GM12872 (cell line): Measurements from ENCODE around the gene ATP6V1G2.
A peak's percentile ranks its signal among the peaks of the same experiment; 100 is the strongest.

Experiments used
- TF ChIP-seq, protein P1 (sequence below): IDR thresholded peaks from 3 replicates; pipeline ENCODE4 v1.5.1; 2011; ENCODE audit warnings: low read depth, mild to moderate bottlenecking, low read length, moderate library complexity; ENCODE audit not compliant: insufficient read depth

ATP6V1G2 gene

DNA sequence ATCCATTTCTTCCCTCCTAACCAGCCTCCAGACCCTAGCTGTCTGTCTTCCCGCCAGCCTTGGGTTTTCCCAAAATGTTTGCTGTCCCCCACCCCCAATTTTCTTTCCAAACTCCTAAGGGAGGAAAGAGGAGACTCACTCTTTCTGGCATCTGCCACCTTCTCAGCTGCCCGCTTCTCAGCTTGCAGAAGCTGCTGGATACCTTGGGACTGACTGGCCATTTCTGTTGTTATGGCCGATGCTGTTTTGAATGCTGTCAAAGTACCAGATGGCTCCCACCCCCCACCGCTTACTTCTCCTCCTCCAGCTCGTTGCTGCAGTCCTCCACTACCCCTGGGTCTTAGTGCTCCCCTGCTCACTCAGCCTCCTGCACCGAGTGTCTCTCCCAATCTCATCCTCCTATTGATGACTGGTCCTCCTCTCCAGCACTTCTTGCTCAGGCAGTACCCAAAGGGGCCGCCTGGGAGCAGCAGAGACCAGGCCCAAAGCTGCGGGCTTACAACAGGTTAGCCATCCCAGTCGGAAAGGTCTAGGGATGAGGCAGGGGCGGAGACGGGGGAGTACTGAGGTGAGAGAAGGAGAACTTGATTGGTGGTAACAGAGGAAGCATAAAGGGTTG, at the start of gene ATP6V1G2:
TSS of gene ATP6V1G2 (minus strand) at position 270 of the 619 bp plus-strand sequence. CDS start at position 221, 49 bp downstream.
- TF ChIP-seq, protein P1, sequence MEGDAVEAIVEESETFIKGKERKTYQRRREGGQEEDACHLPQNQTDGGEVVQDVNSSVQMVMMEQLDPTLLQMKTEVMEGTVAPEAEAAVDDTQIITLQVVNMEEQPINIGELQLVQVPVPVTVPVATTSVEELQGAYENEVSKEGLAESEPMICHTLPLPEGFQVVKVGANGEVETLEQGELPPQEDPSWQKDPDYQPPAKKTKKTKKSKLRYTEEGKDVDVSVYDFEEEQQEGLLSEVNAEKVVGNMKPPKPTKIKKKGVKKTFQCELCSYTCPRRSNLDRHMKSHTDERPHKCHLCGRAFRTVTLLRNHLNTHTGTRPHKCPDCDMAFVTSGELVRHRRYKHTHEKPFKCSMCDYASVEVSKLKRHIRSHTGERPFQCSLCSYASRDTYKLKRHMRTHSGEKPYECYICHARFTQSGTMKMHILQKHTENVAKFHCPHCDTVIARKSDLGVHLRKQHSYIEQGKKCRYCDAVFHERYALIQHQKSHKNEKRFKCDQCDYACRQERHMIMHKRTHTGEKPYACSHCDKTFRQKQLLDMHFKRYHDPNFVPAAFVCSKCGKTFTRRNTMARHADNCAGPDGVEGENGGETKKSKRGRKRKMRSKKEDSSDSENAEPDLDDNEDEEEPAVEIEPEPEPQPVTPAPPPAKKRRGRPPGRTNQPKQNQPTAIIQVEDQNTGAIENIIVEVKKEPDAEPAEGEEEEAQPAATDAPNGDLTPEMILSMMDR = peak; percentile 97

DNA sequence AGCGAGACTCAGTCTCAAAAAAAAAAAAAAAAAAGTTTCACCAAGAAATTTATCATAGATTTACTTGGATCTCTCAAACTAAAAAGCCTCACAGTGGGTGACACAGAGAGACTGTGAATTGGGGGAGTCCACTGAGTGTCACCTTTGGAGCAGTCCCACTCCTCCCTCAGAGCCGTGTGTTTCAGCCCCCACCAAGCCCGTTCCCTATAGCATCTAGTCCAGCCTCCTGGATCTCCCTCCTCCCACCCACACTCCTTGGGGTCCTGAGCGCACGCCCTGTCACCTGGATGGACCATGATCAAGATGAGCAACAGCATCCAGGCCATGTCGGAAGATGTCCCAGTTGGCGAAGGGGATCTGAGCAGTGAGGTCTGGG, 46.0 kb upstream of the ATP6V1G2 start:
- TF ChIP-seq, protein P1 = no peak

DNA sequence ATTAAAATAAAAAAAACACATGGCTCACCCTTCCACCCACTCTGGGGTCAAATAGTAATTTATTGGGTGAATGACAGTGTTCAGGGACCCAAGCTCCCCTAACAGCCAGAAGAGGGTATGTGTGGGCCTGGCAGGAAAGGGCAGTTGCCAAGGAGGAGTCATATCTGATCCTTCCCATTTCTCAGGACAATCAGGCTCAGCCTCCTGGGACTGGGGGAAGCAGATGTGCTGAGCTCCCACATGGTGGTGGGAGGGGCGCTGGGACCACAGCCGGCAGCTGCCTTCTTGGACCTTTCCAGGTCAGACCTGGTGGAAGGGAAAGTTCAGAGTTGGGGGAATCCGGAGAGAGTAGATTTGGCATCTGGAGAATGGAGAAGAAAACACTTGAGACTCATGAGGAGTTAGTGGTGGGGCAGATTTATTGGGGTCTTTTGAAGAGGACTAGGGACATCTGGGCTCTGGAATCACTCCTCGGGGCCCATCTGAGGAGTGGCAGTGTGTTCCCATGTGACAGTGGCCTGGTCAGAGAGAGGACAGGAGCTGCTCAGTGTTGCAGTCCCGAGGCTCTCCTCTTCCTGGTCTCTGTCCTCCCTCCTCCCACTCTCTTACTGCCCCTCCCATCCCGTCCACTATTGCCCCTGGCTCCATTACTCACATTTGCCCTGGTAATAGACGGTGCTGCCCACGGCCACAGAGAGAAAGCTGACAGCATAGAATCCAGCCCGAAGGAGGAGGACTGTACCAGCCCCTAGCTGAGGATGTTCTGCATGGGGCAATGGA, 42.7 kb upstream of the ATP6V1G2 start:
- TF ChIP-seq, protein P1 = no peak

DNA sequence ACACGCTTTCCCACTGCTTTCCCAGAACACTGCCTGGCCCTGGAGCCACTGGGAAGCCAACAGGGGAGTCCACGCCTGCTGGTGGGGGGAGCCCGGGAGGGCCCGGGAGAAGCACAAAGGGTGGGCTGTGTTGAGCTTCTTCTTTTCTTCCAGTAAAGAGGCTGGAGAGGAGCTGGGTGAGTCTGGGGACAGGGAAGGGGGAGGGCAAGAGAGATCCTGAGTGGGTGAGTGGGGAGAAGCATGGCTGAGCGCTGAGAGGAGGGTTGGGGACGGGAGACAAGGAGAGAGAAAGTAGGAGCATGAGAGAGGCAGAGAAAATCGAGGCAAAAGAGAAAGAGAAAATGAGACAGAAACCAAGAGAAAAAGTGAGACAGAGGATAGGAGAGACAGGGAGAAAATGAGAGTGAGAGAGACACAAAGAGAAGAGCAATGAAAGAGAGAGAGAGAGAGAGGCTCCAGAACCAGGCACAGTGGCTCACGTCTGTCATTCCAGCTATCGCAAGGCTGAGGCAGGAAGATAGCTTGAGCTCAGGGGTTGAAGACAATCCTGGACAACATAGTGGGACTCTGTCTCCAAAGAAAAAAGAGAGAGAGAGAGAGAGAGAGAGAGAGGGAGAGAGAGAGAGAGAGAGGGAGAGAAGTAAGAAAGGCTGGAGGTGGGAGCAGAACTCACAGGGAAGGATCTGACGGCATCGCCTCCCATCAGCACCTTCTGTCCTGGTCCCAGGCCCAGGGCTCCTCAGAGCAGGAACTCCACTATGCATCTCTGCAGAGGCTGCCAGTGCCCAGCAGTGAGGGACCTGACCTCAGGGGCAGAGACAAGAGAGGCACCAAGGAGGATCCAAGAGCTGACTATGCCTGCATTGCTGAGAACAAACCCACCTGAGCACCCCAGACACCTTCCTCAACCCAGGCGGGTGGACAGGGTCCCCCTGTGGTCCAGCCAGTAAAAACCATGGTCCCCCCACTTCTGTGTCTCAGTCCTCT, 41.7 kb upstream of the ATP6V1G2 start:
- TF ChIP-seq, protein P1 = no peak

DNA sequence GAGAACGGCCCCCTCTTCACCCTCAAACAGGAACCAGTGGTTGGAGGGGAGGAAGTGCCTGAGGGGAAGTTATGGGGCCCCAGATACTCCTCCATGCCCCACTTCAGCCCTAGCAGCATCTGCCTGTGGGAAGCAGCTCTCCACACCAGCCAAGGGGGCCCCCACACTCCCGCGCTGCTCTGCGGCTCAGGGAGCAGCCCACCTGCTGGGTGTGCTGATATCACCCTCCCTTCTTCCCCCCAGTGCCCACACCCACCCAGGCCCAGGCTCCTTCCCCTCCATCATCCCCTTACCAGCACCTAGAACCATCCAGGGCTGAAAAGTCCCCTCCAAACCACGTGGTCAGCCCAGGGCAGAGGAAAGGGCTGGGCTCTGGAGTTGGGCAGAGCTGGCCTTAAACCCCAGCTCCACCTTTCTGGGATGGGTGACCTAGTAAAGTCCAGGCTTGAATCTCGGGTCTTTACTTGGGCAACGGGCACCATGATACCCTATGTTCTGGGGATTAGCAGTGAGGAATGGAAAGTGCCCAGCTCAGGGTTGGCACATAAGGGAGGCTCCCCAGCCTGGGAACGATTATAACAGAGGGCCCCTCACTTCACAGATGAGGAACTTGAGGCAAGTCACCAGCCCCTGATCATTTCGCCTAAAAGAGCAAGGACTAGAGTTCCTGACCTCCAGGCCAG, 40.3 kb upstream of the ATP6V1G2 start:
- TF ChIP-seq, protein P1 = no peak

DNA sequence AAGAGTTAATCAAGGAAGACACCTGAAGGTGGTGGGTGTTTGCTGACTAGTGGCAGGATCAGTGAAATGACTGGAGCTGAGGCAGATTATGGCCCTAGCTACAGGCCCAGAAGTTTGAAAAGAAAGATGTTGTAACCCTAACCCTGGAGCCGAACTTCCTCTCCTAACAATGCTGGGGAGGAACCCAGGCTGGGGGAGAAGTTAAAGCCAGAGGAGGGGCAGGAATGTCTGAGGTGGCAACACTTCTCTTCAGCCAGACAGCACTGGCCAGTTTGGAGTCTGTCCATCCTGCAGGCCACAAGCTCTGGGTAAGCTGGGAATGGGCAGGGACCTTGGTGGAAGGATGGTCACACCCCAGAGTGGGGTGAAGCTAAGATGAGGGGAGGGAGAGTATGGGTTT, 39.6 kb upstream of the ATP6V1G2 start, which contains the start of gene LST1:
TSS of gene LST1 (plus strand) at position 270 of the 400 bp plus-strand sequence. CDS start 1,023 bp downstream, outside the sequence.
- TF ChIP-seq, protein P1 = no peak
